ENCODE measurements around the gene GALNT1. TPM values are rescaled to one million over a fixed set of nuclear protein-coding genes. Genes with fewer than 3 reads are reported as not detected.

Gene GALNT1
- total and polyA plus RNA-seq, 9 of the 15 experiments (the other 6 are each of a cell fraction or from before 2014, with no cell fraction given) = 14.4 to 54.1 (median 36.6) TPM

- DNase-seq (ENCODE audit: extremely low read depth in 1 of 4, low spot score in 3 of 4) = no peak
- TF ChIP-seq SPI1 (IDR thresholded peaks at IDR 0.05; ENCODE audit: borderline replicate concordance, low read depth, low read length) = peak; percentile 87
- TF ChIP-seq SAP30 (IDR thresholded peaks at IDR 0.05; ENCODE audit: borderline replicate concordance, insufficient read depth, low read depth, low read length, poor library complexity, severe bottlenecking) = no peak
- no peak overlapping the region for H3K9ac ChIP-seq (ENCODE audit: insufficient read depth in 1 of 2, low read depth in 2 of 2, low read length in 2 of 2)
- no peaks in the 10 kb centered on the region; the same call in 2 of the 3 replicates for H3K36me3 ChIP-seq (ENCODE audit: control insufficient read depth, insufficient read depth, low read length)
- no peaks in the 10 kb centered on the region for H3K9me1 ChIP-seq (ENCODE audit: control insufficient read depth, insufficient read depth, low read length)
- no TSS peak for BruUV-seq (replicated peaks)
- peaks cover 0 to 2% of the 10 kb centered on the region in 2 experiments; a peak in 2 of 5 replicates for H3K4me1 ChIP-seq (replicated peaks in 1 of 2; ENCODE audit: control insufficient read depth in 2 of 2, insufficient read depth in 2 of 2, low read length in 2 of 2)
- H3K27me3 ChIP-seq (ENCODE audit: control insufficient read depth in 2 of 2, insufficient read depth in 2 of 2, low read length in 2 of 2) = no peaks in the 10 kb centered on the region
- POLR2A ChIA-PET = interaction anchor here (1.8 kb wide), 1 partner anchor 9 kb away, joined by 4 read pairs; no protein-coding TSS in a partner anchor
- WGBS (ENCODE audit: insufficient coverage, low coverage, missing lambda C conversion rate) = 40% methylated on average over 4 of the region's 4 CpGs
- CTCF ChIA-PET (ENCODE audit: low intra/inter-chr PET ratio) = no interaction called here
- in situ Hi-C loops (cut with MboI) = no loop called here
- intact Hi-C loops (cut with micrococcal nuclease) = no loop called here
- H3K4me2 ChIP-seq (ENCODE audit: insufficient read depth, low read length) = no peak overlapping the region
- no peak overlapping the region for H3K4me3 ChIP-seq
- no peaks in the 10 kb centered on the region for H3K79me2 ChIP-seq (ENCODE audit: control insufficient read depth, insufficient read depth, low read length)
- no peaks in the 10 kb centered on the region for H3K9me3 ChIP-seq (replicated peaks; ENCODE audit: control insufficient read depth, insufficient read depth, low read depth, low read length)
- no peak overlapping the region for H3K27ac ChIP-seq (ENCODE audit: extremely low read depth, low read depth, low read length)
- ATAC-seq = no peak
- no peak overlapping the region for H2AFZ ChIP-seq (ENCODE audit: low read depth, low read length)
- FAIRE-seq = no peak
- no peaks in the 10 kb centered on the region for H4K20me1 ChIP-seq (replicated peaks; ENCODE audit: control insufficient read depth, insufficient read depth, low read length)
These were observed 112.3 kb downstream of the GALNT1 start for GRCh38 chr18:35693829-35694228.

DNA sequence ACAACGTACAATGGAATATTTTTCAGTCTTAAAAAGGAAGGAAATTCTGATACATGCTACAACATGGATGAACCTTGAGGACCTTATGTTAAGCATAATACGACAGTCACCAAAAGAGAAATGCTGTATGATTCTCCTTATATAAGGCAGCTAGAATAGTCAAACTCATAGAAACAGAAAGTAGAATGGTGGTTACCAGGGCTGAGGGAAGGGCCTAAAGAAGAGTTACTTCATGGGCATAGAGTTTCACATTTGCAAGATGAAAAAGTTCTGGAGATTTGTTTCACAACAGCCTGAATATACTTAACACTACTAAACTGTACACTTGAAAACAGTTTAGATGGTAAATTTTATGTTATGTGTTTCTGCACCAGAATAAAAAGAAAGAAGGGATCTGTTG lies 113.3 kb downstream of the GALNT1 start:
- in situ Hi-C loops (cut with MboI) = no loop called here
- H3K4me1 ChIP-seq (replicated peaks in 1 of 2; ENCODE audit: control insufficient read depth in 2 of 2, insufficient read depth in 2 of 2, low read length in 2 of 2) = no peaks in the 10 kb centered on the region
- BruUV-seq (replicated peaks) = no TSS peak
- no peak overlapping the region for H3K4me2 ChIP-seq (ENCODE audit: insufficient read depth, low read length)
- ChIA-PET POLR2A (interaction anchor here (0.6 to 1.8 kb wide), 3 partner anchors 10 to 172 kb away, joined by 3 to 4 read pairs (median 3); no protein-coding TSS in a partner anchor), CTCF (ENCODE audit: low intra/inter-chr PET ratio) (no interaction called here)
- no peaks in the 10 kb centered on the region for H3K79me2 ChIP-seq (ENCODE audit: control insufficient read depth, insufficient read depth, low read length)
- no peaks in the 10 kb centered on the region for H3K9me1 ChIP-seq (ENCODE audit: control insufficient read depth, insufficient read depth, low read length)
- no peak overlapping the region for H3K27ac ChIP-seq (ENCODE audit: extremely low read depth, low read depth, low read length)
- ATAC-seq (no peak), DNase-seq (ENCODE audit: extremely low read depth in 1 of 4, low spot score in 3 of 4) (no peak), FAIRE-seq (no peak)
- H3K9me3 ChIP-seq (replicated peaks; ENCODE audit: control insufficient read depth, insufficient read depth, low read depth, low read length) = no peaks in the 10 kb centered on the region
- no peak overlapping the region for H3K4me3 ChIP-seq
- WGBS (ENCODE audit: insufficient coverage, low coverage, missing lambda C conversion rate) = 92% methylated on average over 2 of the region's 2 CpGs
- H2AFZ ChIP-seq (ENCODE audit: low read depth, low read length) = no peak overlapping the region
- intact Hi-C loops (cut with micrococcal nuclease) = no loop called here
- no peaks in the 10 kb centered on the region for H3K27me3 ChIP-seq (ENCODE audit: control insufficient read depth in 2 of 2, insufficient read depth in 2 of 2, low read length in 2 of 2)
- no peak overlapping the region for H3K9ac ChIP-seq (ENCODE audit: insufficient read depth in 1 of 2, low read depth in 2 of 2, low read length in 2 of 2)
- no peaks in the 10 kb centered on the region; the same call in 2 of the 3 replicates for H3K36me3 ChIP-seq (ENCODE audit: control insufficient read depth, insufficient read depth, low read length)
- no peaks in the 10 kb centered on the region for H4K20me1 ChIP-seq (replicated peaks; ENCODE audit: control insufficient read depth, insufficient read depth, low read length)
- TF ChIP-seq WHSC1 (IDR thresholded peaks at IDR 0.05; ENCODE audit: low read length) (no peak), ZBTB12 (CRISPR knock-in tag; IDR thresholded peaks at IDR 0.05) (no peak), TFAP4 (CRISPR knock-in tag; IDR thresholded peaks at IDR 0.05; ENCODE audit: borderline replicate concordance) (no peak), STAG1 (CRISPR knock-in tag; IDR thresholded peaks at IDR 0.05; ENCODE audit: borderline replicate concordance) (no peak), CBX2 (IDR thresholded peaks at IDR 0.05; ENCODE audit: insufficient read depth, low read length, poor library complexity, severe bottlenecking) (no peak), ZNF644 (tag; IDR thresholded peaks at IDR 0.05; ENCODE audit: low read depth) (no peak), BDP1 (IDR thresholded peaks at IDR 0.05; ENCODE audit: insufficient read depth, insufficient read length) (no peak), PML (IDR thresholded peaks at IDR 0.05; ENCODE audit: low read length) (no peak), MBD2 (IDR thresholded peaks at IDR 0.05; ENCODE audit: borderline replicate concordance, low read depth) (no peak)
- TF ChIP-seq, protein P1, sequence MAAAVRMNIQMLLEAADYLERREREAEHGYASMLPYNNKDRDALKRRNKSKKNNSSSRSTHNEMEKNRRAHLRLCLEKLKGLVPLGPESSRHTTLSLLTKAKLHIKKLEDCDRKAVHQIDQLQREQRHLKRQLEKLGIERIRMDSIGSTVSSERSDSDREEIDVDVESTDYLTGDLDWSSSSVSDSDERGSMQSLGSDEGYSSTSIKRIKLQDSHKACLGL (CRISPR knock-in tag; IDR thresholded peaks at IDR 0.05; ENCODE audit: borderline replicate concordance, poor library complexity, severe bottlenecking) = no peak

Data from K562 (cell line).